Chondrocyte (in vitro differentiated cells): ENCODE data around the gene FOXA3. TPM values are rescaled to one million over a fixed set of nuclear protein-coding genes. Genes with fewer than 3 reads are reported as not detected.

Source experiments
- DNase-seq: peaks from one replicate; pipeline ENCODE4 v3.0.0; 2021; ENCODE audit warnings: mixed read lengths, low spot score
- H3K27ac Mint-ChIP-seq: one replicate; pipeline ENCODE4 v1.8.0; 2021; ENCODE audit warnings: mild to moderate bottlenecking, moderate library complexity, mixed read lengths; ENCODE audit not compliant: unreplicated experiment
- H3K27me3 Mint-ChIP-seq: 2 replicates; pipeline ENCODE4 v1.8.0; 2021; ENCODE audit warnings: low read depth, mixed read lengths
- H3K36me3 Mint-ChIP-seq: 2 replicates; pipeline ENCODE4 v1.8.0; 2021; ENCODE audit warnings: low read depth, mixed read lengths
- H3K4me1 Mint-ChIP-seq: 2 replicates; pipeline ENCODE4 v1.8.0; 2021; ENCODE audit warnings: low read depth, mild to moderate bottlenecking, mixed read lengths
- H3K4me3 Mint-ChIP-seq: one replicate; pipeline ENCODE4 v1.8.0; 2021; ENCODE audit warnings: mild to moderate bottlenecking, moderate library complexity, mixed read lengths; ENCODE audit not compliant: unreplicated experiment
- H3K9me3 Mint-ChIP-seq: 2 replicates; pipeline ENCODE4 v1.8.0; 2021; ENCODE audit warnings: low read depth, mixed read lengths
- total RNA-seq: library from RNA; stranded (reverse); gene quantifications from 3 replicates; pipeline ENCODE4 v1.2.1, GENCODE V29; 2021
- TF ChIP-seq, protein P1 (sequence below): fragments of 200-600 bp; sonication (generic); IDR thresholded peaks from 2 replicates; pipeline ENCODE4 v1.5.0; 2021; ENCODE audit warnings: antibody characterized with exemption, mild to moderate bottlenecking, moderate library complexity

The FOXA3 gene
- total RNA-seq, 1 donor from 2014 or later: not detected

DNA sequence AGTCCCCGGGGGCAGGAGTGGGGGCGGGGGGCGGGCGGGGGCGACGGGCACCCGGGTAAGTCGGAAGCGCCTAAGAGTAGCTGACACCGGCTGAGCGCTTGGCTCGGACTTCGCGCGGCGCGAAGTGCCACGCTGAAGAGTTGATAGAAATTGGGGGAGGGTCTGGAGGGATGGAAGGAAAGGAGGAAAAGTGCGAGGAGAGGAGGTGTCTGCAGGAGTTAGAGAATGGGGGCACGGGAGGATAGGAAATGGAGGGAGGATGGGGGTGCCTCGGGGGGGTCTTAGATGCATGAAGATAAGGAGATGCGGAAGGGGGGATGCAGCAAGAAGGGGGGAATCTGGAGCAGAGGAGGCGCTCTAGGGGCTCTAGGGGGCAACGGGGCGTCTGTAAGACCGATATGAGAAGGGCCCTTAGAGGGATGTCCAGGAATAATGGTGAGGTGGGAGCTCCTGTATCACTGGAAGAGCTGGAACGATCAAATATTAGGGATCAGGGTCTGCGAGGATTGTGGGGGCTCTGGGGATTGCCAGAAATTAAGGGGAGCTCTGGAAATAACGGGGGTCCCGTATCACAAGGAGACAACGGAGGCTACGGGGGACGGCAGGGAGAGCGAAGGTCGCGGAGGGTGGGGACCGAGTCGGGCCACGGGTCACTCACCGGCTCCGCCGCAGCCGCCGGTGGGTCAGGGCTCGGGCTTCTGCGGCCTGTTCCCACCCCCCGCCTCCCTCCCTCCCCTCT is 38.0 kb downstream of the FOXA3 start, which contains the start of gene MYPOP:
TSS of gene MYPOP (minus strand) at position 702 of the 739 bp plus-strand sequence. CDS start 840 bp downstream, outside the sequence.
- TF ChIP-seq, protein P1, sequence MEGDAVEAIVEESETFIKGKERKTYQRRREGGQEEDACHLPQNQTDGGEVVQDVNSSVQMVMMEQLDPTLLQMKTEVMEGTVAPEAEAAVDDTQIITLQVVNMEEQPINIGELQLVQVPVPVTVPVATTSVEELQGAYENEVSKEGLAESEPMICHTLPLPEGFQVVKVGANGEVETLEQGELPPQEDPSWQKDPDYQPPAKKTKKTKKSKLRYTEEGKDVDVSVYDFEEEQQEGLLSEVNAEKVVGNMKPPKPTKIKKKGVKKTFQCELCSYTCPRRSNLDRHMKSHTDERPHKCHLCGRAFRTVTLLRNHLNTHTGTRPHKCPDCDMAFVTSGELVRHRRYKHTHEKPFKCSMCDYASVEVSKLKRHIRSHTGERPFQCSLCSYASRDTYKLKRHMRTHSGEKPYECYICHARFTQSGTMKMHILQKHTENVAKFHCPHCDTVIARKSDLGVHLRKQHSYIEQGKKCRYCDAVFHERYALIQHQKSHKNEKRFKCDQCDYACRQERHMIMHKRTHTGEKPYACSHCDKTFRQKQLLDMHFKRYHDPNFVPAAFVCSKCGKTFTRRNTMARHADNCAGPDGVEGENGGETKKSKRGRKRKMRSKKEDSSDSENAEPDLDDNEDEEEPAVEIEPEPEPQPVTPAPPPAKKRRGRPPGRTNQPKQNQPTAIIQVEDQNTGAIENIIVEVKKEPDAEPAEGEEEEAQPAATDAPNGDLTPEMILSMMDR: no peak
- peaks cover 12% of the 10 kb centered on the region for H3K36me3 Mint-ChIP-seq
- no peaks in the 10 kb centered on the region for H3K9me3 Mint-ChIP-seq
- H3K4me3 Mint-ChIP-seq: peak within 1 kb of the TSS; percentile 90
- no peak for DNase-seq
- no peaks in the 10 kb centered on the region for H3K27me3 Mint-ChIP-seq
- peaks cover 17% of the 10 kb centered on the region for H3K4me1 Mint-ChIP-seq
- H3K27ac Mint-ChIP-seq: peak within 1 kb of the TSS; percentile 85

DNA sequence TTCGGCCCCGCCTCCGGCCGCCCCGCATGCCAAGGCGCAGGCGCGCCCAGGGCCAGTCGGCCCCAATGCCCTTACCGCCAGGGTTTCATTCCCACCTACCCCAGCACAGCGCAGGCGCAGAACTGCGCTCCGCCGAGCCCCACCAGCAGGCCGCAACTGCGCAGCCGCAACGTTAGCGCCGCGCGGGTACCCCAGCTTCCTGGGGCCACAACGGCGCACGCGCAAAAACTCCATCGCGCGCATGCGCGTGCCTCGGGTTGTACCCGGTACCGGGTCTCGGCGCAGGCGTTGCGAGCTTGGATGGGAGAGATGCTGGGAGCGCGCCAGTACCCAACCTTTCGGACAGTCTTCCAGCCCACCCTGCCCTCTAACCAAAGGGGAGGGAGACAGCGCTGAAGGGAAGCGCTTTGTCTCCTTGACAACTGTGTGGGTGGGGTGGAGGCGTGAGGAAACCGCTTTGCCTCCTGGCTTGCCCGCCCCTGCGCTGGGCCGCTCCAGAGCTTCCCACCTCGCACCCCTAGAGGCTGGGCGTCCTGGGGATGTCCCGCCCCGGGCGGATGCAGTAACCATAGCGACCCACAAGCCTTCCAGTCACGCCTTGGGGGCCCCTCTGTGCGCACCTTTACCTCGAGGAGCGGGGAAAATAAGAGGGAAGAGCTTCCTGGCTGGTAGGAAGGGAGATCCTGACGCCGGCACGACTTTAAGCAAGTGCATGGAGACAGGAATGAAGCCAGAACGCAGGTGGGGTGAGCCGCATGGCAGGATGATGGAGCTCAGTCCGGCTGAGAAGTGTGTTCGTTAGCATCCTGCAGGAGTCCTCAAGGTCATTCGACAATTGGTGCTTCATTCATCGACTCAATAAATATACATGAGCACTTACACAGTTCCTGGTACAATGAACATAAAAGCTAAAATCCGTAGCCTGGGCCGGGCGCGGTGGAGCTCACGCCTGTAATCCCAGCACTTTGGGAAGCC is 38.8 kb downstream of the FOXA3 start:
- Mint-ChIP-seq H3K4me3 (peak overlapping the region; percentile 90), H3K27me3 (no peaks in the 10 kb centered on the region), H3K4me1 (peaks cover 17% of the 10 kb centered on the region), H3K36me3 (peaks cover 12% of the 10 kb centered on the region), H3K9me3 (no peaks in the 10 kb centered on the region), H3K27ac (peak overlapping the region; percentile 69)
- peak; percentile 98 for DNase-seq
- TF ChIP-seq, protein P1: no peak

DNA sequence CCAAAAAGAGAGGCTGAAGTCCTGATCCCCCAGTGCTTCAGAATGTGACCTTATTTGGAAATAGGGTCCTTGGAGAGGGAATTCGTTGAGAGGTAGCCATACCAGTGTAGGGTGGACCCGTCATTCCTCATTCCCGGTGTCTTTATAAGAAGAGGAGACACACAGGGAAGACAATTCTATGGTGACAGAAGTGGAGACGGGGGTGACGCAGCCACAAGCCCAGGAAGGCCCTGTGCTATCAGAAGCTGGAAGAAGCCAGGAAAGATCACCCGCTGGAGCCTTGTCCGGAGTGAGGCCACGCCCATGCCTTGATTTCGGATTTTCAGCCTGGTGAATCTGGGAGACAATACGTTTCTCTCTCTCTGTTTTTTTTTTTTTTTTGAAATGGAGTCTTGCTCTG is 40.9 kb downstream of the FOXA3 start:
- Mint-ChIP-seq H3K4me3 (no peak overlapping the region), H3K36me3 (peaks cover 4% of the 10 kb centered on the region), H3K27me3 (peaks cover 3% of the 10 kb centered on the region), H3K4me1 (peaks cover 15% of the 10 kb centered on the region), H3K9me3 (no peaks in the 10 kb centered on the region), H3K27ac (no peak overlapping the region)
- TF ChIP-seq, protein P1: no peak
- DNase-seq: no peak

DNA sequence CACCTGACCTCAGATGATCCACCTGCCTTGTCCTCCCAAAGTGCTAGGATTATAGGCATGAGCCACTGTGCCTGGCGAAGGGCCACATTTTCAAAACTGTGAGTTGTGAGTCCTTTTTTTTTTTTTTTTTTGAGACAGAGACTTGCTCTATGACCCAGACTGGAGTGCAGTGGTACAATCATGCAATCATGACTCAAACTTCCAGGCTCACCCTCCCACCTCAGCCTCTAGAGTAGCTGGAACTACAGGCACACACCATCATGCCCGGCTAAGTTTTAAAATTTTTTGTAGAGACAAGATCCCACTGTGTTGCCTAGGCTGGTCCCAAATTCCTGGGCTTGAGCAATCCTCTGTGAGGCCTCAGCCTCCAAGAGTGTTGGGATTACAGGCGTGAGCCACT is 42.1 kb downstream of the FOXA3 start:
- Mint-ChIP-seq H3K4me3 (no peak overlapping the region), H3K36me3 (no peaks in the 10 kb centered on the region), H3K27ac (no peak overlapping the region), H3K27me3 (peaks cover 9% of the 10 kb centered on the region), H3K9me3 (no peaks in the 10 kb centered on the region), H3K4me1 (peaks cover 4% of the 10 kb centered on the region)
- TF ChIP-seq, protein P1: no peak
- DNase-seq: no peak

DNA sequence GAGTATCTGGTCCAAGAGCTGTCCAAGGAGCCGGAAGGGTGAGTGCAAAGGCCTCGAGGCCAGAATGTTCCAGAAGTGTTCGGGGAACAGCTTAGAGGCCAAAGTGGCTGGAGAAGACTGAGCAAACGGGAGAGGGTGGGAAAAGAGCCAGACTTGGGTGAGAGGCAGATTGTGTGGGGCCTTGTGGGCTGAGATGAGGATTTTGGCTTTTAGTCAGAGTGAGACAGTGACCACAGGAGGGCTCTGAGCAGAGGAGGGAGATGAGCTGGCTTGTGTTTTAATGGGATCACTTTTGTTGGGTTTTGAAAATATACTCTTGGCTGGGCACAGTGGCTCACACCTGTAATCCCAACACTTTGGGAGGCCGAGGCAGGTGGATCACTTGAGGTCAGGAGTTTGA is 44.8 kb downstream of the FOXA3 start:
- TF ChIP-seq, protein P1: no peak
- Mint-ChIP-seq H3K36me3 (no peaks in the 10 kb centered on the region), H3K27ac (no peak overlapping the region), H3K4me1 (no peaks in the 10 kb centered on the region), H3K27me3 (peaks cover 15% of the 10 kb centered on the region), H3K9me3 (no peaks in the 10 kb centered on the region), H3K4me3 (no peak overlapping the region)
- DNase-seq: no peak
